GM23338 (cell line): Measurements from ENCODE around the gene GRM4. TPM values are rescaled to one million over a fixed set of nuclear protein-coding genes. Genes with fewer than 3 reads are reported as not detected.

Source experiments
- ATAC-seq: fragments of 200-7000 bp; cut with Tn5 transposase; 3 replicates; pipeline ENCODE4 v1.9.1; 2020
- DNase-seq: peaks from one replicate; pipeline ENCODE4 v3.0.0-alpha.2; 2015; ENCODE audit warnings: low spot score
- H2AFZ ChIP-seq: fragments of 200-600 bp; sonication (generic); 2 replicates; pipeline ENCODE4 v1.8.0; 2016; ENCODE audit warnings: antibody characterized with exemption, mild to moderate bottlenecking, moderate library complexity
- H3F3A ChIP-seq: fragments of 200-600 bp; sonication (generic); replicated peaks from 2 replicates; pipeline ENCODE4 v1.8.0; 2017; ENCODE audit warnings: antibody characterized with exemption, mixed run types, low read depth
- H3K27ac ChIP-seq: fragments of 200-600 bp; sonication (generic); 2 replicates; pipeline ENCODE4 v1.6.1; 2016; ENCODE audit warnings: low read depth
- H3K27me3 ChIP-seq: fragments of 200-600 bp; sonication (generic); 2 replicates; pipeline ENCODE4 v1.8.0; 2016; ENCODE audit warnings: mild to moderate bottlenecking, mixed run types, moderate library complexity; ENCODE audit not compliant: insufficient read depth
- H3K36me3 ChIP-seq: fragments of 200-600 bp; sonication (generic); 2 replicates; pipeline ENCODE4 v1.8.0; 2016; ENCODE audit warnings: mild to moderate bottlenecking; ENCODE audit not compliant: insufficient read depth
- H3K4me1 ChIP-seq: fragments of 200-600 bp; sonication (generic); 2 replicates; pipeline ENCODE4 v1.8.0; 2016; ENCODE audit warnings: mild to moderate bottlenecking, moderate library complexity; ENCODE audit not compliant: insufficient read depth
- H3K4me2 ChIP-seq: fragments of 200-600 bp; sonication (generic); 2 replicates; pipeline ENCODE4 v1.7.1; 2017; ENCODE audit warnings: mixed run types
- H3K4me3 ChIP-seq: fragments of 200-600 bp; sonication (generic); 2 replicates; pipeline ENCODE4 v1.6.1; 2016; ENCODE audit warnings: mixed run types
- H3K79me2 ChIP-seq: fragments of 200-600 bp; sonication (generic); replicated peaks from 2 replicates; pipeline ENCODE4 v1.8.0; 2017; ENCODE audit warnings: mild to moderate bottlenecking; ENCODE audit not compliant: insufficient read depth
- H3K9me2 ChIP-seq: fragments of 200-600 bp; sonication (generic); 2 replicates; pipeline ENCODE4 v1.8.0; 2017; ENCODE audit not compliant: insufficient read depth
- H4K20me1 ChIP-seq: fragments of 200-600 bp; sonication (generic); replicated peaks from 2 replicates; pipeline ENCODE4 v1.8.0; 2017; ENCODE audit warnings: mild to moderate bottlenecking; ENCODE audit not compliant: insufficient read depth
- H3K27ac Mint-ChIP-seq: 2 replicates; pipeline ENCODE4 v1.8.0; 2020; ENCODE audit warnings: inconsistent platforms, mild to moderate bottlenecking, moderate library complexity, mixed read lengths
- H3K27me3 Mint-ChIP-seq: 3 replicates; pipeline ENCODE4 v1.8.0; 2022; ENCODE audit warnings: low read depth, mild to moderate bottlenecking, moderate library complexity, mixed read lengths, inconsistent platforms; ENCODE audit not compliant: insufficient read depth, poor library complexity
- H3K36me3 Mint-ChIP-seq: 3 replicates; pipeline ENCODE4 v1.8.0; 2021; ENCODE audit warnings: low read depth, mild to moderate bottlenecking, inconsistent platforms, moderate library complexity, mixed read lengths
- H3K4me1 Mint-ChIP-seq: 3 replicates; pipeline ENCODE4 v1.8.0; 2020; ENCODE audit warnings: mild to moderate bottlenecking, inconsistent platforms, mixed read lengths
- H3K4me3 Mint-ChIP-seq: 3 replicates; pipeline ENCODE4 v1.8.0; 2021; ENCODE audit warnings: moderate library complexity, mild to moderate bottlenecking, inconsistent platforms, mixed read lengths
- H3K9me3 Mint-ChIP-seq: 3 replicates; pipeline ENCODE4 v1.8.0; 2020; ENCODE audit warnings: moderate library complexity, mild to moderate bottlenecking, inconsistent platforms, mixed read lengths
- CREB1 ChIP-seq: fragments of 250-450 bp; sonication (Bioruptor Pico); IDR thresholded peaks from 2 replicates; pipeline ENCODE4 v1.5.0; 2020; ENCODE audit warnings: low read depth, mild to moderate bottlenecking, moderate library complexity
- CTCF ChIP-seq, 2 experiments: fragments of 200-600 bp in 1 of 2; sonication (generic) in 1 of 2; conservative IDR thresholded peaks; 2 replicates each; pipeline versions ENCODE4 v1.5.1 to v1.6.1; 2016 to 2017; ENCODE audit warnings: antibody characterized with exemption in 2 of 2, low read depth in 2 of 2, mild to moderate bottlenecking in 2 of 2, moderate library complexity in 1 of 2
- EZH2 ChIP-seq: fragments of 200-600 bp; sonication (generic); IDR thresholded peaks from one replicate; pipeline ENCODE4 v1.8.0; 2017; ENCODE audit warnings: antibody characterized with exemption, mild to moderate bottlenecking, low read depth; ENCODE audit not compliant: unreplicated experiment
- EZH2phosphoT487 ChIP-seq: fragments of 200-600 bp; sonication (generic); IDR thresholded peaks from one replicate; pipeline ENCODE4 v1.8.1; 2018; ENCODE audit warnings: antibody characterized with exemption; ENCODE audit not compliant: unreplicated experiment
- JUNB ChIP-seq: IDR thresholded peaks from one replicate; pipeline ENCODE4 v1.6.1; 2016; ENCODE audit warnings: antibody characterized with exemption; ENCODE audit not compliant: unreplicated experiment
- NANOG ChIP-seq: IDR thresholded peaks from 2 replicates; pipeline ENCODE4 v1.6.1; 2016; ENCODE audit warnings: antibody characterized with exemption, borderline replicate concordance
- POLR2AphosphoS5 ChIP-seq: IDR thresholded peaks from 2 replicates; pipeline ENCODE4 v1.6.1; 2016; ENCODE audit warnings: antibody characterized with exemption, low read depth
- STAT1 ChIP-seq: IDR thresholded peaks from one replicate; pipeline ENCODE4 v1.6.1; 2016; ENCODE audit warnings: antibody characterized with exemption; ENCODE audit not compliant: unreplicated experiment
- ZNF114 ChIP-seq: fragments of 250-450 bp; sonication (Bioruptor Pico); IDR thresholded peaks from 2 replicates; pipeline ENCODE4 v1.5.0; 2020; ENCODE audit warnings: mild to moderate bottlenecking, moderate library complexity
- ZNF331 ChIP-seq: fragments of 250-450 bp; sonication (Bioruptor Pico); IDR thresholded peaks from 2 replicates; pipeline ENCODE4 v1.5.0; 2020; ENCODE audit warnings: low read depth, mild to moderate bottlenecking, moderate library complexity
- ZNF462 ChIP-seq: fragments of 250-450 bp; sonication (Bioruptor Pico); IDR thresholded peaks from 2 replicates; pipeline ENCODE4 v1.5.0; 2020; ENCODE audit warnings: mild to moderate bottlenecking, moderate library complexity
- polyA plus RNA-seq: library from polyadenylated mRNA; unstranded; fragments of >200 nt; fragmentation: Nextera tagmentation; extraction: Ambion mirVana; gene quantifications from 2 replicates; pipeline ENCODE4 v1.2.1, GENCODE V29; 2016
- total RNA-seq: library from RNA; depleted of rRNA; stranded (reverse); fragments of >200 nt; shearing (Covaris generic); gene quantifications from 2 replicates; pipeline ENCODE4 v1.2.3, GENCODE V29; 2014
- TF ChIP-seq, protein P1 (sequence below): IDR thresholded peaks from 2 replicates; pipeline ENCODE4 v1.6.1; 2016; ENCODE audit warnings: antibody characterized with exemption
- TF ChIP-seq, protein P2 (sequence below): IDR thresholded peaks from one replicate; pipeline ENCODE4 v1.6.1; 2018; ENCODE audit warnings: antibody characterized with exemption; ENCODE audit not compliant: unreplicated experiment

GRM4 gene
- total and polyA plus RNA-seq, 2 experiments from 2014 or later, result 7.0 to 30.6 TPM

- no peak overlapping the region for H2AFZ ChIP-seq
- H3K4me1 ChIP-seq, result no peaks in the 10 kb centered on the region; the same call in 1 of the 2 replicates
- no peaks in the 10 kb centered on the region for H3K36me3 ChIP-seq
- Mint-ChIP-seq H3K4me3 (no peak overlapping the region; the same call in 2 of the 3 replicates), H3K9me3 (no peaks in the 10 kb centered on the region), H3K36me3 (no peaks in the 10 kb centered on the region; the same call in 2 of the 3 replicates), H3K27me3 (peaks cover 18% of the 10 kb centered on the region), H3K4me1 (peaks cover 44% of the 10 kb centered on the region), H3K27ac (no peak overlapping the region)
- TF ChIP-seq, protein P1, sequence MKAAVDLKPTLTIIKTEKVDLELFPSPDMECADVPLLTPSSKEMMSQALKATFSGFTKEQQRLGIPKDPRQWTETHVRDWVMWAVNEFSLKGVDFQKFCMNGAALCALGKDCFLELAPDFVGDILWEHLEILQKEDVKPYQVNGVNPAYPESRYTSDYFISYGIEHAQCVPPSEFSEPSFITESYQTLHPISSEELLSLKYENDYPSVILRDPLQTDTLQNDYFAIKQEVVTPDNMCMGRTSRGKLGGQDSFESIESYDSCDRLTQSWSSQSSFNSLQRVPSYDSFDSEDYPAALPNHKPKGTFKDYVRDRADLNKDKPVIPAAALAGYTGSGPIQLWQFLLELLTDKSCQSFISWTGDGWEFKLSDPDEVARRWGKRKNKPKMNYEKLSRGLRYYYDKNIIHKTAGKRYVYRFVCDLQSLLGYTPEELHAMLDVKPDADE, result no peak
- TF ChIP-seq JUNB, result no peak
- no peak for TF ChIP-seq NANOG
- TF ChIP-seq, protein P2, sequence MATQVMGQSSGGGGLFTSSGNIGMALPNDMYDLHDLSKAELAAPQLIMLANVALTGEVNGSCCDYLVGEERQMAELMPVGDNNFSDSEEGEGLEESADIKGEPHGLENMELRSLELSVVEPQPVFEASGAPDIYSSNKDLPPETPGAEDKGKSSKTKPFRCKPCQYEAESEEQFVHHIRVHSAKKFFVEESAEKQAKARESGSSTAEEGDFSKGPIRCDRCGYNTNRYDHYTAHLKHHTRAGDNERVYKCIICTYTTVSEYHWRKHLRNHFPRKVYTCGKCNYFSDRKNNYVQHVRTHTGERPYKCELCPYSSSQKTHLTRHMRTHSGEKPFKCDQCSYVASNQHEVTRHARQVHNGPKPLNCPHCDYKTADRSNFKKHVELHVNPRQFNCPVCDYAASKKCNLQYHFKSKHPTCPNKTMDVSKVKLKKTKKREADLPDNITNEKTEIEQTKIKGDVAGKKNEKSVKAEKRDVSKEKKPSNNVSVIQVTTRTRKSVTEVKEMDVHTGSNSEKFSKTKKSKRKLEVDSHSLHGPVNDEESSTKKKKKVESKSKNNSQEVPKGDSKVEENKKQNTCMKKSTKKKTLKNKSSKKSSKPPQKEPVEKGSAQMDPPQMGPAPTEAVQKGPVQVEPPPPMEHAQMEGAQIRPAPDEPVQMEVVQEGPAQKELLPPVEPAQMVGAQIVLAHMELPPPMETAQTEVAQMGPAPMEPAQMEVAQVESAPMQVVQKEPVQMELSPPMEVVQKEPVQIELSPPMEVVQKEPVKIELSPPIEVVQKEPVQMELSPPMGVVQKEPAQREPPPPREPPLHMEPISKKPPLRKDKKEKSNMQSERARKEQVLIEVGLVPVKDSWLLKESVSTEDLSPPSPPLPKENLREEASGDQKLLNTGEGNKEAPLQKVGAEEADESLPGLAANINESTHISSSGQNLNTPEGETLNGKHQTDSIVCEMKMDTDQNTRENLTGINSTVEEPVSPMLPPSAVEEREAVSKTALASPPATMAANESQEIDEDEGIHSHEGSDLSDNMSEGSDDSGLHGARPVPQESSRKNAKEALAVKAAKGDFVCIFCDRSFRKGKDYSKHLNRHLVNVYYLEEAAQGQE, result no peak
- TF ChIP-seq STAT1, result no peak
- no peak for TF ChIP-seq EZH2
- TF ChIP-seq ZNF462 (CRISPR knock-in tag), result no peak
- no peak for TF ChIP-seq CREB1
- TF ChIP-seq CTCF (conservative IDR thresholded peaks at IDR 0.05; ENCODE audit: low read depth in 2 of 2), result no peak
- TF ChIP-seq POLR2AphosphoS5, result no peak
- no peak for TF ChIP-seq EZH2phosphoT487
- no peak for TF ChIP-seq ZNF331 (CRISPR knock-in tag)
- no peak for TF ChIP-seq ZNF114
- H3K9me2 ChIP-seq, result no peaks in the 10 kb centered on the region
- no peaks in the 10 kb centered on the region for H3K27me3 ChIP-seq
- no peak overlapping the region for H3K4me2 ChIP-seq
- no peaks in the 10 kb centered on the region for H3F3A ChIP-seq
- H3K79me2 ChIP-seq, result no peaks in the 10 kb centered on the region
- no peak overlapping the region for H3K4me3 ChIP-seq
- no peak overlapping the region for H3K27ac ChIP-seq
- DNase-seq (no peak), ATAC-seq (no peak)
- peaks cover 5% of the 10 kb centered on the region; the same call in 1 of the 2 replicates for H4K20me1 ChIP-seq
These were observed 51.3 kb downstream of the GRM4 start for GRCh38 chr6:34094474-34095135.
